ENCODE results near the gene PDE1A. TPM values are rescaled to one million over a fixed set of nuclear protein-coding genes. Genes with fewer than 3 reads are reported as not detected.
"Not testable (repeated sequence)": the region's sequence is repeated elsewhere in the genome, so short reads cannot be mapped to it uniquely, and the experiment has no call there.

The PDE1A gene
- total RNA-seq, 1 donor from 2014 or later = 0.08 TPM

DNA sequence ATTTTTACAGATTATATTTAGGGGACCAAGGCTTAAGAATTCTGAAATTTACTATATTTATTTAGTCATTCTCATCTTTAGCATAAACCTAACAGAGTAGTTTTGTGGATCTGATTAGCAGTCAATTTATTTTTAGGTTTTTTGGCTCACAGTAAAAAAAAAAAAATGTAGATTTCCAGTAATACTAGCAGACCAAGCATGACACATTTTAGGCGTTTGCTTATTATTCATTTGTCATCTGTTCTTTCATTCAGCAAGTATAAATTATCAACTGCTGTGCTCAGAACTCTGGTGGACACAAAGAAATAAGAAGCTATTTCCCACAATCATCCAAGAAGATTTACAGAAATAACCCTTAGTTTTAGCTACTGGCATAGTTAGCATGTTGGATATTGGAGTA, 20.6 kb downstream of the PDE1A start:
- no peak overlapping the region for H3K4me3 ChIP-seq (ENCODE audit: low read depth, low read length)
- H3K36me3 ChIP-seq (ENCODE audit: control insufficient read depth, insufficient read depth, low read length) = no peaks in the 10 kb centered on the region
- DNase-seq (ENCODE audit: low read depth) = no peak
- no peaks in the 10 kb centered on the region for H3K27me3 ChIP-seq (ENCODE audit: control insufficient read depth, insufficient read depth, low read length)
- TF ChIP-seq, protein P1, sequence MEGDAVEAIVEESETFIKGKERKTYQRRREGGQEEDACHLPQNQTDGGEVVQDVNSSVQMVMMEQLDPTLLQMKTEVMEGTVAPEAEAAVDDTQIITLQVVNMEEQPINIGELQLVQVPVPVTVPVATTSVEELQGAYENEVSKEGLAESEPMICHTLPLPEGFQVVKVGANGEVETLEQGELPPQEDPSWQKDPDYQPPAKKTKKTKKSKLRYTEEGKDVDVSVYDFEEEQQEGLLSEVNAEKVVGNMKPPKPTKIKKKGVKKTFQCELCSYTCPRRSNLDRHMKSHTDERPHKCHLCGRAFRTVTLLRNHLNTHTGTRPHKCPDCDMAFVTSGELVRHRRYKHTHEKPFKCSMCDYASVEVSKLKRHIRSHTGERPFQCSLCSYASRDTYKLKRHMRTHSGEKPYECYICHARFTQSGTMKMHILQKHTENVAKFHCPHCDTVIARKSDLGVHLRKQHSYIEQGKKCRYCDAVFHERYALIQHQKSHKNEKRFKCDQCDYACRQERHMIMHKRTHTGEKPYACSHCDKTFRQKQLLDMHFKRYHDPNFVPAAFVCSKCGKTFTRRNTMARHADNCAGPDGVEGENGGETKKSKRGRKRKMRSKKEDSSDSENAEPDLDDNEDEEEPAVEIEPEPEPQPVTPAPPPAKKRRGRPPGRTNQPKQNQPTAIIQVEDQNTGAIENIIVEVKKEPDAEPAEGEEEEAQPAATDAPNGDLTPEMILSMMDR (IDR thresholded peaks at IDR 0.05; ENCODE audit: insufficient read depth, low read length, poor library complexity, severe bottlenecking) = no peak

DNA sequence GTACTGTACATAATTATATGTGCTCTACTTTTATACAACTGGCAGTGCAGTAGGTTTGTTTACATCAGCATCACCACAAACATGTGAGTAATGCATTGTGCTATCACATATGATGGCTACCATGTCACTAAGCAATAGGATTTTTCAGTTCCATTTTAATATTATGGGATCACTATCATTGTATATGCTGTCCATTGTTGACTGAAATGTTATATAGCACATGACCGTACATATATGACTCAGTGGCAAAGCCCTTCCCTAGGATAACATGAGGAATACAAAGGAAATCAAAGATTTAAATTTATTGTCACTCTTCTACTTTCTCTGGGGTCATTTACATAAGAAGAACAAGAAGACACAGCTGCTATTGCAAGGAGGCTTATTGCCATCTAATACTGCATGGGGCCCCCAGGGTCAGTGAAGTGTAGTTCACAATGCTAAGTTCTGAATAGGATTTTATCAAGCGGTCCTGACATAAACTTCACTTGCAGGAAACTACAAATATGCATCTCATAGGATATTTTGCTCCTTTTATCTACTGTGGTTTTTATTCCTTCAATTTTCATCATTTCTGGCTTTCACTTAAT, 21.8 kb downstream of the PDE1A start:
- Histone ChIP-seq H3K27me3 (ENCODE audit: control insufficient read depth, insufficient read depth, low read length) (no peaks in the 10 kb centered on the region), H3K4me3 (ENCODE audit: low read depth, low read length) (no peak overlapping the region), H3K36me3 (ENCODE audit: control insufficient read depth, insufficient read depth, low read length) (no peaks in the 10 kb centered on the region)
- DNase-seq (ENCODE audit: low read depth) = no peak
- TF ChIP-seq, protein P1 (IDR thresholded peaks at IDR 0.05; ENCODE audit: insufficient read depth, low read length, poor library complexity, severe bottlenecking) = no peak

DNA sequence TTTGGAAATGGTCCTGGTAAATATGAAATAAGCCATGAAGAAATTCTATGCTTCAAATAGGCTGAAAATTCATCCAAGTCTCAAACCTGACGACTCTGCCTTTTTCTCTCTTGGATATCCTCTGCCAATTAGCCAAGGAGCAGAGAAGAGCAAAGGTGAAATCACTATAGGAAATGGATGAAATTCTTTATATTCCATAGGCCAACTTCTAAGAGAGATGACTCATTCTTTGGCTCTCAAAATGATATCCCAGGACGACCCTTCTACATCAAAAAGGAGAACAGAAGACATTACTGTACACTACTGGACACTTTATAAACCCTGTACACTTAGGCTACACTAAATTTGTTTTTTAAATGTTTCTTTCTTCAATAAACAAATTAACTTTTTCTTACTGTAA, 22.7 kb downstream of the PDE1A start:
- Histone ChIP-seq H3K27me3 (ENCODE audit: control insufficient read depth, insufficient read depth, low read length) (no peaks in the 10 kb centered on the region), H3K4me3 (ENCODE audit: low read depth, low read length) (no peak overlapping the region), H3K36me3 (ENCODE audit: control insufficient read depth, insufficient read depth, low read length) (no peaks in the 10 kb centered on the region)
- no peak for DNase-seq (ENCODE audit: low read depth)
- TF ChIP-seq, protein P1 (IDR thresholded peaks at IDR 0.05; ENCODE audit: insufficient read depth, low read length, poor library complexity, severe bottlenecking) = no peak

DNA sequence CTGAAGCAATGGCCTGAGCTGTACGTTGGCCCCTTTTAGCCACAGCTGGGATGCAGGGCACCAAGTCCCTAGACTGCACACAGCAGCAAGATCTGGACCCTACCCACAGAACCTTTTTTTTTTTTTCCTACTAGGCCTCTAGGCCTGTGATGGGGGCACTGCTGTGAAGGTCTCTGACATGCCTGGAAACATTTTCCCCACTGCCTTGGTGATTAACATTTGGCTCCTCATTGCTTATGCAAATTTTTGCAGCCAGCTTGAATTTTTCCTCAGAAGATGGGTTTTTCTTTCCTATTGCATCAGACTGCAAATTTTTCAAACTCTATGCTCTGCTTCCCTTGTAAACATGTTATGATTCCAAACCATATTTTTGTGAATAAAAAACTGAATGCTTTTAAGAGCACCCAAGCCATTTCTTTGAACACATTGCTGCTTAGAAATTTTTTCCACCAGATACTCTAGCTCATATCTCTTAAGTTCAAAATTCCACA, 33.5 kb downstream of the PDE1A start:
- Histone ChIP-seq H3K36me3 (ENCODE audit: control insufficient read depth, insufficient read depth, low read length) (no peaks in the 10 kb centered on the region), H3K4me3 (ENCODE audit: low read depth, low read length) (no peak overlapping the region), H3K27me3 (ENCODE audit: control insufficient read depth, insufficient read depth, low read length) (no peaks in the 10 kb centered on the region)
- no peak for DNase-seq (ENCODE audit: low read depth)
- TF ChIP-seq, protein P1 (IDR thresholded peaks at IDR 0.05; ENCODE audit: insufficient read depth, low read length, poor library complexity, severe bottlenecking) = no peak

DNA sequence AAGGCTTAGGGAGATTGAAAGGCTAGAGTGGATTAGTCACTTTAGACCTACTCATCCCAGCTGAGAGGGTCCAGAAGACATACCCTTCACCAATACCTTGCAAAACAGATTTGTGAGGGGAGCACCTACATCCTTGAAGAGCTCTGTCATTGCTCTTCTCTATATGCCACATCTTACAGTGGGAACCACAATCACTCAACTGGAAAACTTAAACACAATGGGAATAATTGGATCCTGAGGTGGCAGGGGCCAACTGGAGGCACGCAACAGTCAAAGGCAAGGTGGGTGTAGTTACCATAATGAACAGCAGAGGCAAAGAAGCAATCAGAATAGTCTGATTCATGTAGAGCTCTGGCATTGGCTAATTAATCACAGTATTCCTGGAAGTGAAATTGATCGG, 35.4 kb downstream of the PDE1A start:
- TF ChIP-seq, protein P1 (IDR thresholded peaks at IDR 0.05; ENCODE audit: insufficient read depth, low read length, poor library complexity, severe bottlenecking) = no peak
- H3K36me3 ChIP-seq (ENCODE audit: control insufficient read depth, insufficient read depth, low read length) = no peaks in the 10 kb centered on the region
- H3K27me3 ChIP-seq (ENCODE audit: control insufficient read depth, insufficient read depth, low read length) = no peaks in the 10 kb centered on the region
- no peak overlapping the region for H3K4me3 ChIP-seq (ENCODE audit: low read depth, low read length)
- no peak for DNase-seq (ENCODE audit: low read depth)

DNA sequence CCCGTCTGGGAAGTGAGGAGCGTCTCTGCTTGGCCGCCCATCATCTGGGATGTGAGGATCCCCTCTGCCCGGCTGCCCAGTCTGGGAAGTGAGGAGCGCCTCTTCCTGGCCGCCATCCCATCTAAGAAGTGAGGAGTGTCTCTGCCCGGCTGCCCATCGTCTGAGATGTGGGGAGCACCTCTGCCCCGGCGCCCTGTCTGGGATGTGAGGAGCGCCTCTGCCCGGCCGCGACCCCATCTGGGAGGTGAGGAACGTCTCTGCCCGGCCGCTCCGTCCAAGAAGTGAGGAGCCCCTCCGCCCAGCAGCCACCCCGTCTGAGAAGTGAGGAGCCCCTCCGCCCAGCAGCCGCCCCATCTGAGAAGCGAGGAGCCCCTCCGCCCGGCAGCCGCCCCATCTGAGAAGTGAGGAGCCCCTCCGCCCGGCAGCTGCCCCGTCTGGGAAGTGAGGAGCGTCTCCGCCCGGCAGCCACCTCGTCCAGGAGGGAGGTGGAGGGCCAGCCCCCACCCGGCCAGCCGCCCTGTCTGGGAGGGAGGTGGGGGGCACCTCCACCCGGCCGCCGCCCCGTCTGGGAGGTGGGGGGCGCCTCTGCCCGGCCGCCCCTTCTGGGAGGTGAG, 40.5 kb downstream of the PDE1A start:
- H3K27me3 ChIP-seq (ENCODE audit: control insufficient read depth, insufficient read depth, low read length); H3K4me3 ChIP-seq (ENCODE audit: low read depth, low read length); H3K36me3 ChIP-seq (ENCODE audit: control insufficient read depth, insufficient read depth, low read length); DNase-seq (ENCODE audit: low read depth): not testable (repeated sequence)
